ENCODE data around the gene CAPZA2. TPM values are rescaled to one million over a fixed set of nuclear protein-coding genes. Genes with fewer than 3 reads are reported as not detected.

The CAPZA2 gene
- total and polyA plus RNA-seq, 8 donors: 13.9 to 1,001 (median 83.3) TPM

GRCh38 chr7:116924741-116925140 is 62.4 kb downstream of the CAPZA2 start:
- Histone ChIP-seq H3K9me3 (no peaks in the 10 kb centered on the region), H3K27ac (no peak overlapping the region), H3K36me3 (peaks cover 0 to 18% (median 12%) of the 10 kb centered on the region in 4 donors), H3K4me1 (no peaks in the 10 kb centered on the region), H3K27me3 (no peaks in the 10 kb centered on the region), H3K4me3 (no peak overlapping the region)
- TF ChIP-seq EP300 (IDR thresholded peaks at IDR 0.05) (no peak), POLR2AphosphoS5 (IDR thresholded peaks at IDR 0.05) (no peak), CTCF (IDR thresholded peaks at IDR 0.05) (no peak), POLR2A (IDR thresholded peaks at IDR 0.05) (no peak)
- no peak for DNase-seq
- 44 to 58% (median 52%) methylated on average over 5 of the region's 5 CpGs for WGBS, 5 donors
- intact Hi-C loops (cut with DNase I; ENCODE audit: low total_unique reads): no loop called here

- Histone ChIP-seq H3K27ac (no peak overlapping the region), H3K4me1 (peaks cover 0 to 8% (median 1%) of the 10 kb centered on the region in 4 donors), H3K4me3 (no peak overlapping the region), H3K36me3 (no peaks in the 10 kb centered on the region), H3K27me3 (no peaks in the 10 kb centered on the region), H3K9me3 (no peaks in the 10 kb centered on the region)
- 40 to 57% (median 56%) methylated on average over 3 of the region's 3 CpGs for WGBS, 5 donors
- TF ChIP-seq POLR2AphosphoS5 (IDR thresholded peaks at IDR 0.05) (no peak), CTCF (IDR thresholded peaks at IDR 0.05) (no peak), EP300 (IDR thresholded peaks at IDR 0.05) (no peak), POLR2A (IDR thresholded peaks at IDR 0.05) (no peak)
- no peak for DNase-seq
- intact Hi-C loops (cut with DNase I; ENCODE audit: low total_unique reads): no loop called here
Observed at GRCh38 chr7:116929021-116929420, 66.6 kb downstream of the CAPZA2 start.

DNA sequence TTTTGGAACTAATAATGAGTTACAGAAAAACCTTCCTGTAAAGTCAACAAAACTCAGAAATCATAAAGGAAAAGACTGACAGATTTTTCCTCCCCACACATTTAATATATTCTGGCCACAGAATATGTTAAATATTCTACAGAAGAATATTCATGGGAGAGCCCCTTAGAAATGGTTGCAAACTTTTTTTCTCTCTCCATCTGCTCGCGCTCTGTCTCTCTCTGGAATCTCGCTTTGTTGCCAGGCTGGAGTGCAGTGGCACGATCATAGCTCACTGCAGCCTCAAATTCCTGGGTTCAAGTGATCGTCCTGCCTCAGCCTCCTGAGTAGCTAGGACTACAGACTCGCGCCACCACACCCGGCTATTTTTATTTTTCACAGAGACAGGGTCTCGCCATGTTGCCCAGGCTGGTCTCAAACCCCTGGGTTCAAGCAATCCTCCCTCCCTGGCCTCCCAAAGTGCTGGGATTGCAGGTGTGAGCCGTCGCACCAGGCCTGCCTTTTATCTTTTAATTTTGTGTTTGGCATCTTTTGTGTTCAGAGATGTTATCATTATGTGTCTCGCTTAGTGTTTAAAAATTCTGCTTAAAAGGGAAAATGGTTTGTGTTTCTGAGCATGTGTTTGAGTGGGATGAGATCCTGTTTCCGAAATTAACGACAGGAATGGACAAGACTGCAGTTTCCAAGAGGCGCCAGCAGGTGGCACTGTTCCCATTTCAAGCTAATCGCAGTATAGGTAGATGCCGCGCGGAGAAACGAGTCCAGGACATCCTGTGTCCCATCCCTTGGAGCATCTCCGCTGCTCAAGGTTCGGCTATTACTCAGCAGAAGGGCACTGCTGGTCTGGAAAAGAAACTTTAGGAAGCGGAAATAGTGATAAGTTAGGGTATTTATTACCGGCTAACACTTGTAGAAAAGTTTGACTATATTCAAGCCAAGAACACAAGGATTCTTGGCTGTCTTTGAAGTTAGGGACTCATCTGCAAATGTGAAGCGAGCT is 67.8 kb downstream of the CAPZA2 start:
- intact Hi-C loops (cut with DNase I; ENCODE audit: low total_unique reads): loop anchor here (5.0 kb wide), 1 partner anchor 197 kb away; no protein-coding TSS in a partner anchor

More for the DNA sequence above, 67.8 kb downstream of the CAPZA2 start:
- Histone ChIP-seq H3K9me3 (no peaks in the 10 kb centered on the region), H3K4me3 (no peak overlapping the region), H3K4me1 (peaks cover 0 to 8% (median 1%) of the 10 kb centered on the region in 4 donors), H3K36me3 (no peaks in the 10 kb centered on the region), H3K27me3 (no peaks in the 10 kb centered on the region), H3K27ac (no peak overlapping the region)
- peak; percentile 89 to 90 for DNase-seq
- WGBS, 5 donors: 28 to 35% (median 32%) methylated on average over 25 of the region's 25 CpGs
- TF ChIP-seq EP300 (IDR thresholded peaks at IDR 0.05) (no peak), POLR2AphosphoS5 (IDR thresholded peaks at IDR 0.05) (peak in 1 of 3 donors; percentile 13), CTCF (IDR thresholded peaks at IDR 0.05) (peak in 6 of 7 experiments; percentile 75 to 93 (median 91)), POLR2A (IDR thresholded peaks at IDR 0.05) (no peak)
